Activated T-helper 2 cell treated with anti-CD3 and anti-CD28 coated beads, Interferon-gamma antibody, Interleukin-2, Interleukin-4, amounts not matched to agents 10 μg/mL and 5 μg/mL and 100 μg/mL, durations not matched to agents 14 hours and 24 hours and 36 hours (primary cell): ENCODE data around the gene HERC6. TPM values are rescaled to one million over a fixed set of nuclear protein-coding genes. Genes with fewer than 3 reads are reported as not detected.

Experiments used
- DNase-seq: peaks from one replicate; pipeline ENCODE4 v3.0.0; 2021; ENCODE audit warnings: low spot score
- H3K27ac Mint-ChIP-seq: one replicate; pipeline ENCODE4 v1.8.0; 2021; ENCODE audit warnings: mixed read lengths
- H3K27me3 Mint-ChIP-seq: one replicate; pipeline ENCODE4 v1.8.0; 2021; ENCODE audit warnings: low read depth, mixed read lengths
- H3K36me3 Mint-ChIP-seq: one replicate; pipeline ENCODE4 v1.8.0; 2021; ENCODE audit warnings: low read depth, mixed read lengths
- H3K4me1 Mint-ChIP-seq: one replicate; pipeline ENCODE4 v1.8.0; 2021; ENCODE audit warnings: low read depth, mixed read lengths
- H3K4me3 Mint-ChIP-seq: one replicate; pipeline ENCODE4 v1.8.0; 2021; ENCODE audit warnings: low read depth, mild to moderate bottlenecking, moderate library complexity, mixed read lengths
- H3K9me3 Mint-ChIP-seq: one replicate; pipeline ENCODE4 v1.8.0; 2021; ENCODE audit warnings: mixed read lengths
- intact Hi-C: fragments of 100-400 bp; cut with micrococcal nuclease; formaldehyde crosslinking; loops from one replicate; pipeline ENCODE4 v1.15.1; 2023
- total RNA-seq: library from RNA; stranded (reverse); gene quantifications from 2 replicates; pipeline ENCODE4 v1.2.3, GENCODE V29; 2022

Gene HERC6
- total RNA-seq, 1 donor from 2014 or later: 3.3 TPM

- no peak for DNase-seq
- Mint-ChIP-seq H3K4me1 (peaks cover 30% of the 10 kb centered on the region), H3K9me3 (peaks cover 4% of the 10 kb centered on the region), H3K27ac (peak overlapping the region; percentile 73), H3K27me3 (peaks cover 5% of the 10 kb centered on the region), H3K4me3 (peak overlapping the region; percentile 99), H3K36me3 (peaks cover 22% of the 10 kb centered on the region)
- intact Hi-C loops: loop anchor here (1.0 to 5.0 kb wide), 3 partner anchors 65 to 173 kb away; partner anchors contain the start of genes PPM1K and PYURF
These were observed 78.9 kb downstream of the HERC6 start for GRCh38 chr4:88457307-88458103.

- peaks cover 5% of the 10 kb centered on the region for H3K27me3 Mint-ChIP-seq
- H3K9me3 Mint-ChIP-seq: peaks cover 4% of the 10 kb centered on the region
- H3K4me3 Mint-ChIP-seq: peak overlapping the region; percentile 99
- peak overlapping the region; percentile 47 for H3K27ac Mint-ChIP-seq
- peaks cover 22% of the 10 kb centered on the region for H3K36me3 Mint-ChIP-seq
- peaks cover 30% of the 10 kb centered on the region for H3K4me1 Mint-ChIP-seq
- no peak for DNase-seq
- intact Hi-C loops: loop anchor here (5.0 kb wide), 1 partner anchor 64 kb away; the partner anchor contains the start of gene PYURF
These were observed 79.6 kb downstream of the HERC6 start for GRCh38 chr4:88458104-88458740.

GRCh38 chr4:88465653-88466192 is 87.1 kb downstream of the HERC6 start:
- Mint-ChIP-seq H3K27ac (no peak overlapping the region), H3K36me3 (peaks cover 52% of the 10 kb centered on the region), H3K9me3 (no peaks in the 10 kb centered on the region), H3K27me3 (no peaks in the 10 kb centered on the region), H3K4me3 (no peak overlapping the region), H3K4me1 (peaks cover 22% of the 10 kb centered on the region)
- intact Hi-C loops: no loop called here
- DNase-seq: no peak

- Mint-ChIP-seq H3K4me1 (peaks cover 11% of the 10 kb centered on the region), H3K36me3 (peaks cover 50% of the 10 kb centered on the region), H3K9me3 (no peaks in the 10 kb centered on the region), H3K27me3 (no peaks in the 10 kb centered on the region), H3K4me3 (no peak overlapping the region), H3K27ac (no peak overlapping the region)
- intact Hi-C loops: no loop called here
- DNase-seq: no peak
These were observed 88.7 kb downstream of the HERC6 start for GRCh38 chr4:88467392-88467791.

- H3K36me3 Mint-ChIP-seq: peaks cover 39% of the 10 kb centered on the region
- intact Hi-C loops: no loop called here
These were observed 98.7 kb downstream of the HERC6 start for GRCh38 chr4:88477229-88477860.

GRCh38 chr4:88478247-88478646 is 99.6 kb downstream of the HERC6 start:
- intact Hi-C loops: no loop called here
- Mint-ChIP-seq H3K36me3 (peaks cover 37% of the 10 kb centered on the region), H3K27ac (no peak overlapping the region), H3K4me3 (no peak overlapping the region), H3K27me3 (no peaks in the 10 kb centered on the region), H3K4me1 (no peaks in the 10 kb centered on the region), H3K9me3 (no peaks in the 10 kb centered on the region)
- DNase-seq: no peak

More at GRCh38 chr4:88477229-88477860, 98.7 kb downstream of the HERC6 start:
- Mint-ChIP-seq H3K4me3 (no peak overlapping the region), H3K4me1 (no peaks in the 10 kb centered on the region), H3K27ac (no peak overlapping the region), H3K9me3 (no peaks in the 10 kb centered on the region), H3K27me3 (no peaks in the 10 kb centered on the region)
- no peak for DNase-seq

GRCh38 chr4:88481537-88481936 is 102.9 kb downstream of the HERC6 start:
- H3K36me3 Mint-ChIP-seq: peaks cover 18% of the 10 kb centered on the region
- no peaks in the 10 kb centered on the region for H3K4me1 Mint-ChIP-seq
- H3K9me3 Mint-ChIP-seq: no peaks in the 10 kb centered on the region
- intact Hi-C loops: no loop called here
- no peaks in the 10 kb centered on the region for H3K27me3 Mint-ChIP-seq
- no peak for DNase-seq
- H3K4me3 Mint-ChIP-seq: no peak overlapping the region
- H3K27ac Mint-ChIP-seq: no peak overlapping the region

- Mint-ChIP-seq H3K4me3 (no peak overlapping the region), H3K4me1 (peaks cover 14% of the 10 kb centered on the region), H3K27me3 (no peaks in the 10 kb centered on the region), H3K9me3 (no peaks in the 10 kb centered on the region), H3K27ac (peak overlapping the region; percentile 60), H3K36me3 (peaks cover 26% of the 10 kb centered on the region)
- intact Hi-C loops: no loop called here
- DNase-seq: no peak
These were observed 110.6 kb downstream of the HERC6 start for GRCh38 chr4:88489100-88489761.

Other genes starting within 250 kb of the HERC6 start
- 0.48 and 0.89 TPM in 2 replicates for gene ABCG2, start 220.2 kb upstream of the HERC6 start, total RNA-seq
- gene PPM1K, start 94.3 kb upstream of the HERC6 start, total RNA-seq: 38.5 and 39.9 TPM in 2 replicates
- 8.4 and 10.2 TPM in 2 replicates for gene HERC5, start 78.3 kb downstream of the HERC6 start, total RNA-seq
- 51.2 and 52.8 TPM in 2 replicates for gene PYURF, start 144.9 kb downstream of the HERC6 start, total RNA-seq
- 18.9 and 22.1 TPM in 2 replicates for gene HERC3, start 213.6 kb downstream of the HERC6 start, total RNA-seq